ENCODE data around the gene APMAP. TPM values are rescaled to one million over a fixed set of nuclear protein-coding genes. Genes with fewer than 3 reads are reported as not detected.

The APMAP gene
- total and polyA plus RNA-seq, 4 donors = 40.8 to 87.0 (median 62.9) TPM

DNA sequence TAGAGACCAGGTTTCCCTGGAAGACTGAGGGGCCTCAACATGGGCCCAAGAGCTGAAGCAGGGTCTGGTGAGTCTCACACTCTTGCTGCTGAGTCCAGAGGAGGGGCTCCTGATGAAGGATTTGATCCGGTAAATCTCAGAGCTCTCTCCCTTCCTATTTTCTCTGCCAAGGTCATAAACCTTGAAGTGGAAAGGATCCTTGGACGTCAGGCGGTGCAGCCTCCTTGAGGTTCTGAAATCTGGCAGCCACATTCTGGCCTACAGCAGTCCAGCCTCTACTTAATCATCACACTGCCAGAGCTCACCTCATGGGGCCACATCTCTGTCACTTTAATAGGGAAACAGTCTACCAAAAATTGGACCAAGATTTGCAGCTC is 41.4 kb upstream of the APMAP start:
- peaks cover 0 to 12% (median 1%) of the 10 kb centered on the region in 4 donors for H3K36me3 ChIP-seq (ENCODE audit: control insufficient read depth in 4 of 4, insufficient read depth in 4 of 4, low read length in 4 of 4)
- DNase-seq = no peak
- no peak overlapping the region for H3K4me3 ChIP-seq
- H3K9ac ChIP-seq (ENCODE audit: insufficient read depth in 1 of 2, low read length in 2 of 2) = no peak overlapping the region
- peak overlapping the region in 1 of 2 donors; percentile 61 for H3K27ac ChIP-seq (ENCODE audit: low read depth in 1 of 2, low read length in 1 of 2)
- 54 to 66% methylated on average over 3 of the region's 3 CpGs for WGBS, 2 donors
- no peaks in the 10 kb centered on the region for H3K9me3 ChIP-seq (ENCODE audit: control insufficient read depth in 4 of 4, insufficient read depth in 3 of 4, low read length in 3 of 4)
- ATAC-seq (ENCODE audit: insufficient read depth, low FRiP score) = no peak
- no peak for TF ChIP-seq CTCF (IDR thresholded peaks at IDR 0.05; ENCODE audit: control extremely low read depth, extremely low read depth)
- peaks cover 17 to 41% (median 26%) of the 10 kb centered on the region in 5 donors for H3K4me1 ChIP-seq (ENCODE audit: control insufficient read depth in 5 of 5, insufficient read depth in 5 of 5, low read length in 5 of 5)
- H3K27me3 ChIP-seq (ENCODE audit: control insufficient read depth in 3 of 3, insufficient read depth in 3 of 3, low read length in 2 of 3) = no peaks in the 10 kb centered on the region

DNA sequence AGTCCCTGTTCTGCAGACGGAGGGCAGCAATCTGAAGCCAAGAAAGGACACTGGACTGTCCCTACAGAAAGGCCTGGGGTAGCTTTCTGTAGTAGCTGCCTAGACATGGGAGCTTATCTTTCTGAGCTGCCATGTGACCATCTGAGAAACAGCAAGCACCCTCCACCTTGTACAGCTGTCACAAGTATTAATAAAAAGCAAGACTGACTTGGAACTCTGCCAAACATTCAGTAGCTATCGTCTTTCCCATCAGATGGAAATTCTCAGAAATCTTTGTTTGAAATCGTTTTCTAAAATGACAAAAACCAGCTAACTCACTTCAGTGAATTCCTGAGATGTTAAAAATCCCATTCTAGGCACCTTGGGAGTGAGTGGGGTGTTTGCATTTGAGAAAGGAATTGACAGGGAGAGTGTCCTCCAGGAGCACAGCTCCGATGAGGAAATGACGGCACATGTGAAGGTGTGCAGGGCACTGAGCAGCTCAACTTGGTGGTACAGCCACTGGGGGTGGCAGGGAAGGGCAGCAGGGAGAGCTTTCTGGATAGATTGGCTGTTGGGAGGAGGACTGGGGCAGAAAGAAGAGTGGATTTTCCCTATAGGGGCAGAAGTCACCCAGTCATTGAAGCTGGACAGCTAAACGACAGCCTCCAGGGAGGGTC is 40.8 kb upstream of the APMAP start:
- peaks cover 0 to 12% (median 1%) of the 10 kb centered on the region in 4 donors for H3K36me3 ChIP-seq (ENCODE audit: control insufficient read depth in 4 of 4, insufficient read depth in 4 of 4, low read length in 4 of 4)
- no peaks in the 10 kb centered on the region for H3K27me3 ChIP-seq (ENCODE audit: control insufficient read depth in 3 of 3, insufficient read depth in 3 of 3, low read length in 2 of 3)
- DNase-seq = peak in 2 of 3 donors; percentile 54 to 57
- WGBS, 2 donors = 47 to 57% methylated on average over 6 of the region's 6 CpGs
- H3K27ac ChIP-seq (ENCODE audit: low read depth in 1 of 2, low read length in 1 of 2) = peak overlapping the region; percentile 31 to 61
- no peak overlapping the region for H3K9ac ChIP-seq (ENCODE audit: insufficient read depth in 1 of 2, low read length in 2 of 2)
- TF ChIP-seq CTCF (IDR thresholded peaks at IDR 0.05; ENCODE audit: control extremely low read depth, extremely low read depth) = no peak
- no peak overlapping the region for H3K4me3 ChIP-seq
- no peaks in the 10 kb centered on the region for H3K9me3 ChIP-seq (ENCODE audit: control insufficient read depth in 4 of 4, insufficient read depth in 3 of 4, low read length in 3 of 4)
- peak; percentile 21 for ATAC-seq (ENCODE audit: insufficient read depth, low FRiP score)
- H3K4me1 ChIP-seq (ENCODE audit: control insufficient read depth in 5 of 5, insufficient read depth in 5 of 5, low read length in 5 of 5) = peaks cover 17 to 41% (median 23%) of the 10 kb centered on the region in 5 donors

DNA sequence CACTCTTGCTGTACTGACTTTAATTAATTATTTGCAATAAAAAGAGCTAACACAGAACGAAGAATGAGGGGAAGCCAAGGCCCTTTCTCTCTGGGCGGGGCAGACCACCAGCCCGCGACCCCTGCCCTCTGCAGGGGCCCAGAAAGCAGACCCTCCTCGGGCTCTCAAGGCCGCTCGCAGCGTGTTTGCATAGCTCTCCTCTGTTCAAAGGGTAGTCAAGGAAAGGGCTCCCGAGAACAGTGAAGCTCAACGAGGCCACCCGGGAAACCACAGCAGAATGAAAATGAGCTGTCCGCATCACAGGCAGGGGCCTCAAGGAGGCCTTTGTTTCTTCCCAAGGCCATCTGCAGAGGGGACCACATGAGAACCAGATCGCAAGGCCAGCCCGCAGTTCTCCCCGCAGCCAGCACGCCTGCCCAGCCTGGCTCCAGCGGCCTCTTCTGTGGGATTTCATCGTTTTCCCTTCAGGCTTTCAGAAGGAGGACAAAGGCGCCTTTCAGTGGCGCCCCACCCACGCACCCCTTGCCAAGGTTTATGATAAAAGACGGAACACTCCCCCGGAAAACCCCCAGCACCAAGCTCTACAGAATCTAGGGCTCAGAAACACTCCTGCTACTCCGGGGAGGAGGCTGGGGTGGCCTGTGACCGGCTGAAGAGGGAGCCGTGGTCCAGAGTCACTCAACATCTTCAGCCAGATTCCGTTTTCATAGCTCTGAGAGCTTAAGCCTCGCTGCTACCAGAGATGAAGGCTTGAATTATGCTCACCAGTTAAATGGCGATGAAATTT is 40.1 kb upstream of the APMAP start:
- WGBS, 2 donors = 61 to 83% methylated on average over 29 of the region's 29 CpGs
- H3K9me3 ChIP-seq (ENCODE audit: control insufficient read depth in 4 of 4, insufficient read depth in 3 of 4, low read length in 3 of 4) = no peaks in the 10 kb centered on the region
- H3K9ac ChIP-seq (ENCODE audit: insufficient read depth in 1 of 2, low read length in 2 of 2) = no peak overlapping the region
- H3K4me1 ChIP-seq (ENCODE audit: control insufficient read depth in 5 of 5, insufficient read depth in 5 of 5, low read length in 5 of 5) = peaks cover 17 to 34% (median 20%) of the 10 kb centered on the region in 5 donors
- H3K36me3 ChIP-seq (ENCODE audit: control insufficient read depth in 4 of 4, insufficient read depth in 4 of 4, low read length in 4 of 4) = peaks cover 0 to 11% (median 1%) of the 10 kb centered on the region in 4 donors
- DNase-seq (peak; percentile 40 to 64 (median 59)), ATAC-seq (ENCODE audit: insufficient read depth, low FRiP score) (peak; percentile 45)
- no peak overlapping the region for H3K4me3 ChIP-seq
- no peaks in the 10 kb centered on the region for H3K27me3 ChIP-seq (ENCODE audit: control insufficient read depth in 3 of 3, insufficient read depth in 3 of 3, low read length in 2 of 3)
- H3K27ac ChIP-seq (ENCODE audit: low read depth in 1 of 2, low read length in 1 of 2) = peak overlapping the region; percentile 31 to 61
- no peak for TF ChIP-seq CTCF (IDR thresholded peaks at IDR 0.05; ENCODE audit: control extremely low read depth, extremely low read depth)

Measured in lung (tissue), 12 donors.